Spleen (tissue), 11 donors: Measurements from ENCODE around the gene CS. TPM values are rescaled to one million over a fixed set of nuclear protein-coding genes. Genes with fewer than 3 reads are reported as not detected.

Source experiments
- DNase-seq: peaks from one replicate; pipeline ENCODE4 v3.0.0-alpha.2; 2020
- H3K27ac ChIP-seq, 8 donors: fragments of 200-600 bp; sonication (generic) in 7 of 8; 1 replicate in 4 of 8; 2 replicates in 4 of 8; pipeline versions ENCODE4 v1.5.0 to v1.8.0; 2016 to 2021; ENCODE audit warnings: inconsistent platforms in 4 of 8, mild to moderate bottlenecking in 4 of 8, moderate library complexity in 1 of 8
- H3K27me3 ChIP-seq, 7 donors: fragments of 200-600 bp; sonication (generic) in 6 of 7; replicated peaks in 1 of 7; 1 replicate in 4 of 7; 2 replicates in 3 of 7; pipeline versions ENCODE4 v1.5.0 to v1.8.0; 2016 to 2021; ENCODE audit warnings: inconsistent platforms in 3 of 7, mild to moderate bottlenecking in 1 of 7
- H3K36me3 ChIP-seq, 6 donors: fragments of 200-600 bp; sonication (generic) in 5 of 6; 1 replicate in 4 of 6; 2 replicates in 2 of 6; pipeline versions ENCODE4 v1.5.0 to v1.8.0; 2016 to 2021; ENCODE audit warnings: inconsistent platforms in 2 of 6
- H3K4me1 ChIP-seq, 6 donors: fragments of 200-600 bp; sonication (generic) in 5 of 6; 1 replicate in 3 of 6; 2 replicates in 3 of 6; pipeline versions ENCODE4 v1.5.0 to v1.8.0; 2016 to 2021; ENCODE audit warnings: inconsistent platforms in 3 of 6
- H3K4me3 ChIP-seq, 8 donors: fragments of 200-600 bp; sonication (generic) in 7 of 8; 1 replicate in 4 of 8; 2 replicates in 4 of 8; pipeline versions ENCODE4 v1.5.0 to v1.8.0; 2016 to 2021; ENCODE audit warnings: inconsistent platforms in 4 of 8, mild to moderate bottlenecking in 4 of 8, moderate library complexity in 2 of 8
- H3K9me3 ChIP-seq, 8 donors: fragments of 200-600 bp; sonication (generic) in 7 of 8; 1 replicate in 4 of 8; 2 replicates in 4 of 8; pipeline versions ENCODE4 v1.5.0 to v1.8.0; 2016 to 2021; ENCODE audit warnings: inconsistent platforms in 4 of 8
- POLR2A ChIP-seq, 3 donors: fragments of 450-650 bp; IDR thresholded peaks; one replicate each; pipeline ENCODE4 v1.5.1; 2017; ENCODE audit warnings: antibody characterized with exemption in 3 of 3, mild to moderate bottlenecking in 1 of 3
- POLR2AphosphoS5 ChIP-seq, 3 donors: sonication (generic); formaldehyde crosslinking; IDR thresholded peaks; one replicate each; pipeline ENCODE4 v1.5.1; 2017; ENCODE audit warnings: antibody characterized with exemption in 3 of 3
- WGBS, 5 donors: extraction: QIAGEN DNeasy Blood & Tissue Kit in 3 of 5; methylation state at CpG; one replicate each; pipeline versions ENCODE4 v1.1.5 to v1.1.7; 2013 to 2018; 5-methylcytosine and 5-hydroxymethylcytosine counted together
- intact Hi-C: fragments of 100-400 bp; cut with DNase I; formaldehyde crosslinking; loops from one replicate; pipeline ENCODE4 v1.15.0; 2023; ENCODE audit warnings: low total_unique reads
- polyA plus RNA-seq, 3 donors: library from polyadenylated mRNA; stranded (reverse); fragments of 200-250 nt; gene quantifications; one replicate each; pipeline ENCODE4 v1.2.1, GENCODE V29; 2013
- total RNA-seq, 7 donors: library from RNA; depleted of rRNA in 3 of 7; stranded (reverse); fragments of >200 nt in 3 of 7; fragmentation: NEBNext Ultra II Directional in 4 of 7; extraction: Animal tissue kit (Norgen Biotek cat#: 25700) in 4 of 7; gene quantifications; one replicate each; pipeline versions ENCODE4 v1.1.0 to v1.2.1, GENCODE V29; 2016 to 2021
- TF ChIP-seq, protein P1 (sequence below), 11 experiments: fragments of 200-600 bp in 7 of 11; fragments of 450-650 bp in 4 of 11; sonication (generic) in 4 of 11; IDR thresholded peaks in 8 of 11; conservative IDR thresholded peaks in 3 of 11; 1 replicate in 7 of 11; 2 replicates in 4 of 11; pipeline versions ENCODE4 v1.4.0 to v1.8.0; 2016 to 2021; ENCODE audit warnings: antibody characterized with exemption in 11 of 11, inconsistent platforms in 4 of 11, mild to moderate bottlenecking in 1 of 11
- donor health status: healthy with polysubstance abuse.
- donor health status: DM: no; HTN: no; CAD: no; lungs with moderate emphysema.
- donor health status: DM: no; HTN: no; CAD: no.
- donor health status: Bipolar disorder and iron deficiency.
- donor health status: healthy.
- donor health status: DM: no; HTN: no; CAD: no.
- donor health status: DM: yes; HTN: yes; CAD: no.

Gene CS
- total and polyA plus RNA-seq, 10 donors: 35.6 to 141 (median 125) TPM

DNA sequence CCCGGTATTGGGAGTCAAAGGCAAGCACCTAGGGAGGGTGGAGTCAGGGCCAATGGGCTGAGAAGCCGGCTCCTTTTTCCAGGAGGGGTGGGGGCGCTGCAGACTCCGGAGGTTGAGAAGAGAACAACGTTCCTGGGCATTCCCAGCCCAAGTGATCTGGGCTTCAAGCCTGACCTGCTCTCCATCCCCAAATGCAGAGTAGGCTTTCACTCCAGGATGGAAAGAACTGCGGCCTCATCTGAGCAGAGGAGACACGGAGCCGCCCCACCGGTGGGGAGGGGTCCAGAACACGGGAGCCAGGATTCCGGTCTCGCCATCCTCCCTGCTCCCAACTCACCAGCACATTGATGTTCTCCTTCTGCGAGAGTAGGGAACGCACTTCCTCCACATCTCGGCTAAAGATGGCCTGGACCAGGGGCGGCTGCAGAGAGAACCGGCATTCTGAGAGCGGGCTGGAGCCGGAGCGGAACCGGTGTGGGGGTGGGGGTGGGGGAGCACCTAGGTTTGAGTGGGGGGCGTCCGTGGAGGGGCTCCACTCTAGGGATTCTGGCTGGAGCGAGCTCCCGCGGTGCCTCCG is 42.6 kb downstream of the CS start:
- intact Hi-C loops: loop anchor here (10.0 kb wide), 1 partner anchor 63 kb away; no protein-coding TSS in a partner anchor
- H3K9me3 ChIP-seq: no peaks in the 10 kb centered on the region
- 0 to 2% (median 1%) methylated on average over 21 to 27 of the region's 27 CpGs for WGBS, 5 donors
- peaks cover 20 to 35% (median 29%) of the 10 kb centered on the region in 6 donors for H3K4me1 ChIP-seq
- H3K4me3 ChIP-seq: peak overlapping the region; percentile 77 to 97 (median 82)
- TF ChIP-seq POLR2A (IDR thresholded peaks at IDR 0.05) (no peak), POLR2AphosphoS5 (IDR thresholded peaks at IDR 0.05) (no peak)
- TF ChIP-seq, protein P1, sequence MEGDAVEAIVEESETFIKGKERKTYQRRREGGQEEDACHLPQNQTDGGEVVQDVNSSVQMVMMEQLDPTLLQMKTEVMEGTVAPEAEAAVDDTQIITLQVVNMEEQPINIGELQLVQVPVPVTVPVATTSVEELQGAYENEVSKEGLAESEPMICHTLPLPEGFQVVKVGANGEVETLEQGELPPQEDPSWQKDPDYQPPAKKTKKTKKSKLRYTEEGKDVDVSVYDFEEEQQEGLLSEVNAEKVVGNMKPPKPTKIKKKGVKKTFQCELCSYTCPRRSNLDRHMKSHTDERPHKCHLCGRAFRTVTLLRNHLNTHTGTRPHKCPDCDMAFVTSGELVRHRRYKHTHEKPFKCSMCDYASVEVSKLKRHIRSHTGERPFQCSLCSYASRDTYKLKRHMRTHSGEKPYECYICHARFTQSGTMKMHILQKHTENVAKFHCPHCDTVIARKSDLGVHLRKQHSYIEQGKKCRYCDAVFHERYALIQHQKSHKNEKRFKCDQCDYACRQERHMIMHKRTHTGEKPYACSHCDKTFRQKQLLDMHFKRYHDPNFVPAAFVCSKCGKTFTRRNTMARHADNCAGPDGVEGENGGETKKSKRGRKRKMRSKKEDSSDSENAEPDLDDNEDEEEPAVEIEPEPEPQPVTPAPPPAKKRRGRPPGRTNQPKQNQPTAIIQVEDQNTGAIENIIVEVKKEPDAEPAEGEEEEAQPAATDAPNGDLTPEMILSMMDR (IDR thresholded peaks at IDR 0.05 in 8 of 11, conservative IDR thresholded peaks at IDR 0.05 in 3 of 11): no peak
- H3K27me3 ChIP-seq: no peaks in the 10 kb centered on the region
- H3K36me3 ChIP-seq: peaks cover 7 to 42% (median 34%) of the 10 kb centered on the region in 6 donors
- H3K27ac ChIP-seq: peak overlapping the region; percentile 78 to 91 (median 86)
- DNase-seq: no peak

DNA sequence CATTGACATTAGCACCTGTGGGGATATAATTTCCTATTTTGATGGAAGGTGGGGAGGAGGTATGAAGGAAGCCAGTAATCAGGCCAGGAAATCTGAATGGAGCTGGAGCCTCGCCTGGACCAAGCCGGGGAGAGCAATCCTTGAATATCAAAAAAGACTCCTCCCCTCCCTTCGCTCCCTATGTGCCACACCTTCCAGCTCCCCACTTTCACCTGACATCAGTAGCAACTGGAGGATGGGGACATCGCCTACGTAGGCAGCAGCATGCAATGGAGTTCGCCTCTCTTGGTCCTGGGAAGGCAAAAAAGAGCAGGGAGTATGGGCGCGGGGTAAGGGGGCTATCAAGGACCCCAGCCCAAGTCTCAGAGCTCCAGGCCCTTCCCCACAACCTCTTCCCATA is 43.1 kb downstream of the CS start:
- Histone ChIP-seq H3K27me3 (no peaks in the 10 kb centered on the region), H3K27ac (peak overlapping the region in 3 of 8 donors; percentile 84 to 91 (median 87)), H3K4me1 (peaks cover 20 to 35% (median 29%) of the 10 kb centered on the region in 6 donors), H3K36me3 (peaks cover 7 to 48% (median 39%) of the 10 kb centered on the region in 6 donors), H3K9me3 (no peaks in the 10 kb centered on the region), H3K4me3 (peak overlapping the region; percentile 77 to 97 (median 82))
- 63 to 86% (median 78%) methylated on average over 8 of the region's 8 CpGs for WGBS, 5 donors
- TF ChIP-seq POLR2AphosphoS5 (IDR thresholded peaks at IDR 0.05) (no peak), POLR2A (IDR thresholded peaks at IDR 0.05) (no peak)
- TF ChIP-seq, protein P1 (IDR thresholded peaks at IDR 0.05 in 8 of 11, conservative IDR thresholded peaks at IDR 0.05 in 3 of 11): no peak
- intact Hi-C loops: loop anchor here (10.0 kb wide), 1 partner anchor 62 kb away; no protein-coding TSS in a partner anchor
- no peak for DNase-seq

- no peak for TF ChIP-seq POLR2AphosphoS5 (IDR thresholded peaks at IDR 0.05)
- TF ChIP-seq, protein P1 (IDR thresholded peaks at IDR 0.05 in 8 of 11, conservative IDR thresholded peaks at IDR 0.05 in 3 of 11): no peak
- no peak for TF ChIP-seq POLR2A (IDR thresholded peaks at IDR 0.05)
- no peak for DNase-seq
- no peaks in the 10 kb centered on the region for H3K9me3 ChIP-seq
- H3K4me1 ChIP-seq: peaks cover 20 to 35% (median 29%) of the 10 kb centered on the region in 6 donors
- no peak overlapping the region for H3K27ac ChIP-seq
- intact Hi-C loops: loop anchor here (10.0 kb wide), 1 partner anchor 62 kb away; no protein-coding TSS in a partner anchor
- peak overlapping the region in 1 of 8 donors; percentile 95 for H3K4me3 ChIP-seq
- no peaks in the 10 kb centered on the region for H3K27me3 ChIP-seq
- 60 to 69% (median 62%) methylated on average over 4 of the region's 4 CpGs for WGBS, 5 donors
- peaks cover 7 to 54% (median 45%) of the 10 kb centered on the region in 6 donors for H3K36me3 ChIP-seq
Observed at GRCh38 chr12:56256326-56256960, 43.7 kb downstream of the CS start.

DNA sequence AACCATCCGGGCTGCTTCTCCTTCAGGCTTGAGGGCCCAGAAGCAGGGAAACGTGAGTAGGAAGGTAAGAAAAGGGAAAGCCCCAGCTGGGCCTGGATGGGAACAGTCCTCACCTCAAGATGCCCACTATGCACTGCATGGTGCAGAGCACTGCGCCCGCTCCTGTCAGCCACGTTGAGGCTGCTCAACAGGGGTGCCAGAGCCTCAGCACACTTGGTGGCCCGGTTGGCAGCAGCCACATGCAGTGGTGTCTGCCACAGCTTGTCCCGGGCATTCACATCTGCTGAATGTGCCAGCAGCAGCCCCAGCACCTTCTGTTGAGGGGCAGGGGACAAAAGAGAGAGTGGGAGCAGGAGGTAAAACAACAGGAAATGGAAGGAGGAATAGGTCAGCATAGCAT is 44.5 kb downstream of the CS start:
- H3K4me3 ChIP-seq: no peak overlapping the region
- DNase-seq: no peak
- no peak overlapping the region for H3K27ac ChIP-seq
- peaks cover 7 to 62% (median 53%) of the 10 kb centered on the region in 6 donors for H3K36me3 ChIP-seq
- WGBS, 5 donors: 84 to 95% (median 92%) methylated on average over 7 of the region's 7 CpGs
- TF ChIP-seq, protein P1 (IDR thresholded peaks at IDR 0.05 in 8 of 11, conservative IDR thresholded peaks at IDR 0.05 in 3 of 11): no peak
- TF ChIP-seq POLR2A (IDR thresholded peaks at IDR 0.05) (no peak), POLR2AphosphoS5 (IDR thresholded peaks at IDR 0.05) (no peak)
- intact Hi-C loops: loop anchor here (10.0 kb wide), 1 partner anchor 61 kb away; no protein-coding TSS in a partner anchor
- peaks cover 20 to 35% (median 29%) of the 10 kb centered on the region in 6 donors for H3K4me1 ChIP-seq
- H3K9me3 ChIP-seq: no peaks in the 10 kb centered on the region
- H3K27me3 ChIP-seq: no peaks in the 10 kb centered on the region
